DND-41 (cell line): Measurements from ENCODE around the gene CDYL.

Experiments
- CTCF ChIP-seq: IDR thresholded peaks from 2 replicates; pipeline ENCODE4 v1.5.1; 2012; ENCODE audit warnings: borderline replicate concordance, low read length, moderate library complexity, mild to moderate bottlenecking; ENCODE audit not compliant: poor library complexity, severe bottlenecking; ENCODE audit errors: extremely low read depth
- EZH2 ChIP-seq: IDR thresholded peaks from 3 replicates; pipeline ENCODE4 v1.6.1; 2012; ENCODE audit warnings: borderline replicate concordance, low read depth, mild to moderate bottlenecking, moderate library complexity, low read length, inconsistent platforms; ENCODE audit not compliant: severe bottlenecking

GRCh38 chr6:4888841-4889240 lies 112.6 kb downstream of the CDYL start:
- TF ChIP-seq CTCF (no peak), EZH2 (no peak)
